WTC11 (cell line): ENCODE results near the gene LEFTY1. TPM values are rescaled to one million over a fixed set of nuclear protein-coding genes. Genes with fewer than 3 reads are reported as not detected.
"Not testable (repeated sequence)": the region's sequence is repeated elsewhere in the genome, so short reads cannot be mapped to it uniquely, and the experiment has no call there.

Experiments used
- ATAC-seq: fragments of 200-7000 bp; cut with Tn5 transposase; 2 replicates; pipeline ENCODE4 v1.10.0; 2021; ENCODE audit warnings: mild to moderate bottlenecking, moderate library complexity
- CTCF ChIA-PET: fragments of 300-600 bp; sonication (Branson Sonifier 250); formaldehyde crosslinking; loops from one replicate; lab custom pipeline; 2021; ENCODE audit warnings: antibody characterized with exemption; lab: Charles Lee
- POLR2A ChIA-PET: fragments of 350-600 bp; sonication (Branson Sonifier 250); formaldehyde crosslinking; loops from one replicate; lab custom pipeline; 2021; ENCODE audit warnings: antibody characterized with exemption; lab: Charles Lee
- DNase-seq: peaks from one replicate; pipeline ENCODE4 v3.0.0; 2021; ENCODE audit warnings: low spot score
- H3K27ac Mint-ChIP-seq: 2 replicates; pipeline ENCODE4 v1.8.0; 2021; ENCODE audit warnings: mixed read lengths
- H3K27me3 Mint-ChIP-seq: 2 replicates; pipeline ENCODE4 v1.8.0; 2021; ENCODE audit warnings: low read depth, mild to moderate bottlenecking, moderate library complexity, mixed read lengths
- H3K36me3 Mint-ChIP-seq: 2 replicates; pipeline ENCODE4 v1.8.0; 2021; ENCODE audit warnings: mixed read lengths
- H3K4me1 Mint-ChIP-seq: 2 replicates; pipeline ENCODE4 v1.8.0; 2022; ENCODE audit warnings: mixed read lengths
- H3K4me3 Mint-ChIP-seq: 2 replicates; pipeline ENCODE4 v1.8.0; 2021; ENCODE audit warnings: mild to moderate bottlenecking, moderate library complexity, mixed read lengths
- H3K9me3 Mint-ChIP-seq: 2 replicates; pipeline ENCODE4 v1.8.0; 2021; ENCODE audit warnings: mixed read lengths
- AFF4 ChIP-seq: sonication (generic); formaldehyde crosslinking; IDR thresholded peaks from 2 replicates; pipeline ENCODE4 v1.8.1; 2023; ENCODE audit warnings: mild to moderate bottlenecking, missing genetic modification reagents, borderline replicate concordance
- ARID4B ChIP-seq: sonication (generic); formaldehyde crosslinking; IDR thresholded peaks from 2 replicates; pipeline ENCODE4 v1.8.0; 2023; ENCODE audit warnings: missing genetic modification reagents, mild to moderate bottlenecking, borderline replicate concordance
- ATF3 ChIP-seq: sonication (generic); formaldehyde crosslinking; conservative IDR thresholded peaks from 2 replicates; pipeline ENCODE4 v1.8.1; 2022; ENCODE audit warnings: mild to moderate bottlenecking, missing genetic modification reagents
- E2F5 ChIP-seq: sonication (generic); formaldehyde crosslinking; IDR thresholded peaks from 2 replicates; pipeline ENCODE4 v1.8.1; 2022; ENCODE audit warnings: mild to moderate bottlenecking, moderate library complexity, missing genetic modification reagents
- IRF1 ChIP-seq: sonication (generic); formaldehyde crosslinking; IDR thresholded peaks from 2 replicates; pipeline ENCODE4 v1.8.0; 2023; ENCODE audit warnings: missing genetic modification reagents
- KAT7 ChIP-seq: sonication (generic); formaldehyde crosslinking; IDR thresholded peaks from 2 replicates; pipeline ENCODE4 v1.8.1; 2023; ENCODE audit warnings: missing genetic modification reagents, mild to moderate bottlenecking, borderline replicate concordance
- MXD4 ChIP-seq: fragments of 250-450 bp; sonication (Bioruptor Pico); IDR thresholded peaks from 2 replicates; pipeline ENCODE4 v1.8.0; 2021; ENCODE audit warnings: mild to moderate bottlenecking, moderate library complexity, borderline replicate concordance
- NFE2L1 ChIP-seq: sonication (generic); formaldehyde crosslinking; IDR thresholded peaks from 2 replicates; pipeline ENCODE4 v1.8.1; 2023; ENCODE audit warnings: missing genetic modification reagents
- RELA ChIP-seq: sonication (generic); formaldehyde crosslinking; IDR thresholded peaks from 2 replicates; pipeline ENCODE4 v1.8.1; 2022; ENCODE audit warnings: missing genetic modification reagents, mild to moderate bottlenecking, borderline replicate concordance
- SMAD3 ChIP-seq: sonication (generic); formaldehyde crosslinking; IDR thresholded peaks from 2 replicates; pipeline ENCODE4 v1.8.0; 2022; ENCODE audit warnings: missing genetic modification reagents, mild to moderate bottlenecking, borderline replicate concordance
- SMAD4 ChIP-seq: sonication (generic); formaldehyde crosslinking; IDR thresholded peaks from 2 replicates; pipeline ENCODE4 v1.8.0; 2022; ENCODE audit warnings: mild to moderate bottlenecking, missing genetic modification reagents
- SP1 ChIP-seq: sonication (generic); formaldehyde crosslinking; conservative IDR thresholded peaks from 2 replicates; pipeline ENCODE4 v1.8.1; 2022; ENCODE audit warnings: missing genetic modification reagents
- ZBTB21 ChIP-seq: sonication (generic); formaldehyde crosslinking; IDR thresholded peaks from 2 replicates; pipeline ENCODE4 v1.8.1; 2023; ENCODE audit warnings: mild to moderate bottlenecking, missing genetic modification reagents, borderline replicate concordance
- ZNF232 ChIP-seq: sonication (generic); formaldehyde crosslinking; IDR thresholded peaks from 2 replicates; pipeline ENCODE4 v1.8.0; 2022; ENCODE audit warnings: mild to moderate bottlenecking, missing genetic modification reagents
- ZNF425 ChIP-seq: fragments of 250-450 bp; sonication (Bioruptor Pico); conservative IDR thresholded peaks from 2 replicates; pipeline ENCODE4 v1.9.0; 2021; ENCODE audit warnings: mild to moderate bottlenecking
- ZNF671 ChIP-seq: fragments of 250-450 bp; sonication (Bioruptor Pico); IDR thresholded peaks from 2 replicates; pipeline ENCODE4 v1.8.0; 2021; ENCODE audit warnings: mild to moderate bottlenecking
- total RNA-seq: library from RNA; stranded (reverse); gene quantifications from 3 replicates; pipeline ENCODE4 v1.2.3, GENCODE V29; 2021

The LEFTY1 gene
- total RNA-seq, 1 experiment from 2014 or later = 52.9 TPM

GRCh38 chr1:225936523-225936922 lies 47.6 kb upstream of the LEFTY1 start:
- no peak overlapping the region for H3K4me3 Mint-ChIP-seq
- TF ChIP-seq ARID4B (CRISPR knock-in tag) (no peak), SMAD3 (CRISPR knock-in tag) (no peak), SMAD4 (CRISPR knock-in tag) (no peak), E2F5 (no peak), ATF3 (no peak), ZNF425 (CRISPR knock-in tag) (no peak), ZBTB21 (CRISPR knock-in tag) (no peak), MXD4 (no peak), KAT7 (no peak), ZNF232 (CRISPR knock-in tag) (no peak), SP1 (CRISPR knock-in tag) (no peak), NFE2L1 (CRISPR knock-in tag) (no peak), ZNF671 (no peak), IRF1 (CRISPR knock-in tag) (no peak), AFF4 (no peak), RELA (CRISPR knock-in tag) (no peak)
- ATAC-seq = no peak
- H3K36me3 Mint-ChIP-seq = no peaks in the 10 kb centered on the region
- no peaks in the 10 kb centered on the region for H3K9me3 Mint-ChIP-seq
- H3K4me1 Mint-ChIP-seq = peaks cover 15% of the 10 kb centered on the region
- H3K27me3 Mint-ChIP-seq = peaks cover 11% of the 10 kb centered on the region
- DNase-seq = no peak
- POLR2A ChIA-PET = no interaction called here
- H3K27ac Mint-ChIP-seq = no peak overlapping the region
- CTCF ChIA-PET = interaction anchor here (1.0 to 1.5 kb wide), 3 partner anchors 25 to 98 kb away, joined by 3 to 5 read pairs (median 3); no protein-coding TSS in a partner anchor

GRCh38 chr1:225936086-225936485 lies 47.1 kb upstream of the LEFTY1 start:
- CTCF ChIA-PET = interaction anchor here (1.0 to 1.5 kb wide), 3 partner anchors 25 to 97 kb away, joined by 3 to 5 read pairs (median 3); no protein-coding TSS in a partner anchor
- H3K36me3 Mint-ChIP-seq, H3K27me3 Mint-ChIP-seq, H3K27ac Mint-ChIP-seq, ATAC-seq, DNase-seq, POLR2A ChIA-PET, H3K4me3 Mint-ChIP-seq, H3K9me3 Mint-ChIP-seq: not testable (repeated sequence)
- peaks cover 13% of the 10 kb centered on the region for H3K4me1 Mint-ChIP-seq
